Measurements from ENCODE around the gene POC1B.

The POC1B gene

DNA sequence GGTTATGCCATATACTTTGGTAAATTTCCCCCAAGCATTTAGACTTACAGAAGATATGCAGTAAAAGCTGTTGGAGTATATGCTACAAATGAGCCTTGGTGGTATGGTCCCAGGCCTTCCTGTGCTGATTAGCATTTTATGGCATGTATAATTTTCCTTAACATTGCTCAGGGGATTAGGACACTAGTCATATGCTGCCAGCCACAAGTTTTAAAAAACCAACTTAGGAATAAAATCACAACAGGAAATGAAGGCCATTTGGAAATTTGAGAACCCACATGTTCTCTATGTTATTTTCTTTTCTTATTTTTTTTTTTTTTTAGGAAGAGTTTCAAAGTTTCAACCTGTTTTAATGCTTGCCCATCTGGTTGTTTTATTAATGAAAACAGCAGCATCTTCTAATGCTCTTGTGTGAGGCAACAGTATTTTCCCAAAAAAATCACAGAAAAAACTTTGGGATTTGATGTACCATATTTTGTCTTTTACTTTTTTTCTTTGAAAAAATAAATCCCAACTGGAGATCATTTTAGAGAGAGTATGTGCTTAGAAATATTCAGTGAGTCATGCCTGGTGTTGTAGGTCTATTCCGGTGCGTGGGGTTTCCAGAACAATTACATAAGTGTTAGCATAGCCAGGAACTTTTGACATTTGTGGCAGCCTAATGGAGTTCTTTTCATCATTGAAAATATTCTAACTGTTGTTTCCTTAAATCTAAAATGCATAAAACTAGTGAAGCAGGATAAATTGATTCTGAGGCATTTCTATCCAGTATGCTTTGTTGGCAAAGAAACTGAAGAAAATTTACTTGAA, 151.9 kb downstream of the POC1B start:
- no peaks in the 10 kb centered on the region for H3K4me1 ChIP-seq (ENCODE audit: insufficient read depth, insufficient read length)
- no peak overlapping the region for H3K9ac ChIP-seq (ENCODE audit: insufficient read length, low read depth)
- no peaks in the 10 kb centered on the region for H3K9me3 ChIP-seq (ENCODE audit: insufficient read depth, low read length)
- DNase-seq (ENCODE audit: low read depth, low spot score): no peak
- TF ChIP-seq ZNF274 (IDR thresholded peaks at IDR 0.05; ENCODE audit: low read depth, low read length) (no peak), SUZ12 (IDR thresholded peaks at IDR 0.05; ENCODE audit: extremely low read depth, insufficient read depth, insufficient read length) (no peak), YY1 (IDR thresholded peaks at IDR 0.05; ENCODE audit: insufficient read depth, insufficient read length) (no peak)
- no peaks in the 10 kb centered on the region for H3K27me3 ChIP-seq (ENCODE audit: insufficient read depth, insufficient read length)
- no peak overlapping the region for H3K4me3 ChIP-seq (ENCODE audit: insufficient read length, low read depth)
- H3K36me3 ChIP-seq (ENCODE audit: insufficient read depth, insufficient read length, low read length): no peaks in the 10 kb centered on the region

DNA sequence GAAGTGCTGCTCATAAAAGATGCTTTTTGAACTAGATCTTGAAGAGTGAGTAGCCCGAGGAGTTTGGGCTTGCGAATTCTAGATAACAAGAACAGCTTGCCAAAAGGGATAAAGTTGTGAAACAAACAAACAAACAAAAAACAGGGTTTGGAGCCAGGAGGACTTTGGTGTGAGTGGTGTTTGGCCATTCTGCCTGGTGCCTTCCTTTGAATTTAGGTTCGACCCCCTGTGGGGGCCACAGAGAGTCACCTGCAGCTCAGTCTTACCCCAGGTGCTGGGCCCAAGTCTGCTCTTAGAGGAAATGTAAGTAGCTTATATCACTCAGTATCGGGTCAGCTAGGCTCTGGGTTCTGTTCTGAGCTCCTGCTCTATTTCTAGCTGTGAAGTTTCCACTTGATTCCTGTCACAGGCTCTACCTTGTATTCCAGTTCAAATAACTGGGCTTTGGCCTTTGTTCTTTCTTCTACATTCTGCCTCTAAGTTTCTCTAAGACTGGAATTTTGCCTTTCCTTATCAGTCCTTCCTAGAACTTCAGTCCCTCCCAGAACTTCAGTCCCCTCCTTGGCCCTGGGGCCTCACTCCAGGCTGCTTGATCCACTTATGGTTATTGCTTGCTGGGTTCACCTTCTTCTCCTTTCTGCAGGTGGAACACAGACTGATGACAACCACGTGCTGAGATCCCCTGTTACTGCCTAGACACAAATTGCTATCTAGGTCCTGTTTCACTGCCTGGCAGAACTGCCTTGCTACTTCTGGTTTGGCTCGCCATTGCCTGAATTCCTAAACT, 153.1 kb downstream of the POC1B start:
- DNase-seq (ENCODE audit: low read depth, low spot score): no peak
- no peaks in the 10 kb centered on the region for H3K4me1 ChIP-seq (ENCODE audit: insufficient read depth, insufficient read length)
- no peaks in the 10 kb centered on the region for H3K36me3 ChIP-seq (ENCODE audit: insufficient read depth, insufficient read length, low read length)
- H3K4me3 ChIP-seq (ENCODE audit: insufficient read length, low read depth): no peak overlapping the region
- no peaks in the 10 kb centered on the region for H3K9me3 ChIP-seq (ENCODE audit: insufficient read depth, low read length)
- H3K27me3 ChIP-seq (ENCODE audit: insufficient read depth, insufficient read length): no peaks in the 10 kb centered on the region
- TF ChIP-seq ZNF274 (IDR thresholded peaks at IDR 0.05; ENCODE audit: low read depth, low read length) (no peak), YY1 (IDR thresholded peaks at IDR 0.05; ENCODE audit: insufficient read depth, insufficient read length) (no peak), SUZ12 (IDR thresholded peaks at IDR 0.05; ENCODE audit: extremely low read depth, insufficient read depth, insufficient read length) (no peak)
- H3K9ac ChIP-seq (ENCODE audit: insufficient read length, low read depth): no peak overlapping the region

DNA sequence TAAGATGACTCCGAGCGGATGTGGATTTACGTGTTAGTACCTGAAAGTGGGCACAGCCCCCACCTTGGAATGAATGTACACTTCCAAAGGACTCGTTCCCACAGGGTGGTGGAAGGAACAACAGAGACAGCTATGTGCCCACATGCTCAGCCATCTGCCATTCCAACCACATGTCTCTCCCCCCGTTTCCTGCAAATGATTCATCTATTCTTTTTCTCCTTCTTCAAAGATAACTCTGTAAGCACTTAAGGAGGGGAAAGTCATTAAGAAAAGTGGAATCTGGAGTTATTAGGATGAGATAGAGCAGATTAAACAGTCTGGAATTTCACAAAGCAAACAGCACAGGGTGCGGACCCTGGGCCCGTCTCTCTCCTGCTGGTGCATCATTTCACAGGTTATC, 155.0 kb downstream of the POC1B start:
- no peaks in the 10 kb centered on the region for H3K9me3 ChIP-seq (ENCODE audit: insufficient read depth, low read length)
- H3K4me3 ChIP-seq (ENCODE audit: insufficient read length, low read depth): no peak overlapping the region
- H3K36me3 ChIP-seq (ENCODE audit: insufficient read depth, insufficient read length, low read length): no peaks in the 10 kb centered on the region
- no peak for TF ChIP-seq SUZ12 (IDR thresholded peaks at IDR 0.05; ENCODE audit: extremely low read depth, insufficient read depth, insufficient read length)
- TF ChIP-seq YY1 (IDR thresholded peaks at IDR 0.05; ENCODE audit: insufficient read depth, insufficient read length): no peak
- TF ChIP-seq ZNF274 (IDR thresholded peaks at IDR 0.05; ENCODE audit: low read depth, low read length): no peak
- H3K9ac ChIP-seq (ENCODE audit: insufficient read length, low read depth): no peak overlapping the region
- H3K27me3 ChIP-seq (ENCODE audit: insufficient read depth, insufficient read length): no peaks in the 10 kb centered on the region
- DNase-seq (ENCODE audit: low read depth, low spot score): no peak
- no peaks in the 10 kb centered on the region for H3K4me1 ChIP-seq (ENCODE audit: insufficient read depth, insufficient read length)

DNA sequence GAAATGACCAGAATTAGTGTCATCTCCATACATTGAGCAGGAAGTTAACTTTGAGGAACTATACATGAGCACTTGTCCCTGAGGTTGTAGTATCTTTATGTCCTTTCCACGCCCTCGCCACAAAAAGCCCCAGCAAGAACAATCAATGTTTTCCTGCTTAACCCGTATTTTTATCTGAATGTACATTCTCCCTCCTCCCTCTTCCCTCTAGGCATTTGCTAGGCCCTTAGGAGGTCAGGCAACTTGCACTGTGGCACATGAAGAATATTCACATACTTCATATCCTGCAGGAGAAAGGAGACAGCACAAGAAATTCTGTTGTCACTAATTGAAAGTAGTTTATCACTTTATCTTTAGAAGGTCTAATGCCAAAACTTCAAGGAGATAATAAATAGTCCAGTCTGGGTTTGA, 155.4 kb downstream of the POC1B start:
- TF ChIP-seq YY1 (IDR thresholded peaks at IDR 0.05; ENCODE audit: insufficient read depth, insufficient read length) (no peak), SUZ12 (IDR thresholded peaks at IDR 0.05; ENCODE audit: extremely low read depth, insufficient read depth, insufficient read length) (no peak), ZNF274 (IDR thresholded peaks at IDR 0.05; ENCODE audit: low read depth, low read length) (no peak)
- no peaks in the 10 kb centered on the region for H3K4me1 ChIP-seq (ENCODE audit: insufficient read depth, insufficient read length)
- no peak overlapping the region for H3K9ac ChIP-seq (ENCODE audit: insufficient read length, low read depth)
- DNase-seq (ENCODE audit: low read depth, low spot score): no peak
- no peak overlapping the region for H3K4me3 ChIP-seq (ENCODE audit: insufficient read length, low read depth)
- H3K27me3 ChIP-seq (ENCODE audit: insufficient read depth, insufficient read length): no peaks in the 10 kb centered on the region
- H3K9me3 ChIP-seq (ENCODE audit: insufficient read depth, low read length): no peaks in the 10 kb centered on the region
- H3K36me3 ChIP-seq (ENCODE audit: insufficient read depth, insufficient read length, low read length): no peaks in the 10 kb centered on the region

Data from NT2/D1 (cell line).